Esophagus muscularis mucosa (tissue), 4 donors: Measurements from ENCODE around the gene CYB5RL. TPM values are rescaled to one million over a fixed set of nuclear protein-coding genes. Genes with fewer than 3 reads are reported as not detected.
"Not testable (repeated sequence)": the region's sequence is repeated elsewhere in the genome, so short reads cannot be mapped to it uniquely, and the experiment has no call there.

Experiments used
- DNase-seq: peaks from one replicate; pipeline ENCODE4 v3.0.0-alpha.2; 2017; ENCODE audit errors: extremely low spot score
- H3K27ac ChIP-seq, 4 donors: fragments of 200-600 bp; sonication (generic); replicated peaks in 1 of 4; 1 replicate in 3 of 4; 2 replicates in 1 of 4; pipeline ENCODE4 v1.5.1; 2016 to 2019; ENCODE audit warnings: mild to moderate bottlenecking in 1 of 4
- H3K27me3 ChIP-seq, 4 donors: fragments of 200-600 bp; sonication (generic); one replicate each; pipeline versions ENCODE4 v1.5.1 to v1.6.0; 2016 to 2019
- H3K36me3 ChIP-seq, 4 donors: fragments of 200-600 bp; sonication (generic); one replicate each; pipeline ENCODE4 v1.5.1; 2016 to 2019
- H3K4me1 ChIP-seq, 4 donors: fragments of 200-600 bp; sonication (generic); one replicate each; pipeline ENCODE4 v1.5.1; 2016 to 2019
- H3K4me3 ChIP-seq, 4 donors: fragments of 200-600 bp; sonication (generic); 1 replicate in 2 of 4; 2 replicates in 2 of 4; pipeline ENCODE4 v1.5.1; 2016 to 2019; ENCODE audit warnings: mild to moderate bottlenecking in 4 of 4, moderate library complexity in 1 of 4
- H3K9me3 ChIP-seq, 4 donors: fragments of 200-600 bp; sonication (generic); 1 replicate in 3 of 4; 2 replicates in 1 of 4; pipeline ENCODE4 v1.5.1; 2016 to 2019
- CTCF ChIP-seq, 3 experiments: fragments of 200-600 bp in 2 of 3; fragments of 450-650 bp in 1 of 3; sonication (generic) in 2 of 3; IDR thresholded peaks; one replicate each; pipeline ENCODE4 v1.5.1; 2017 to 2019; ENCODE audit warnings: antibody characterized with exemption in 3 of 3, mild to moderate bottlenecking in 2 of 3, moderate library complexity in 1 of 3
- EP300 ChIP-seq: sonication (generic); formaldehyde crosslinking; IDR thresholded peaks from one replicate; pipeline ENCODE4 v1.6.1; 2017; ENCODE audit warnings: antibody characterized with exemption
- POLR2A ChIP-seq: fragments of 450-650 bp; IDR thresholded peaks from one replicate; pipeline ENCODE4 v1.6.1; 2017; ENCODE audit warnings: antibody characterized with exemption, moderate library complexity, mild to moderate bottlenecking, low read depth
- POLR2AphosphoS5 ChIP-seq, 2 donors: sonication (generic); formaldehyde crosslinking; IDR thresholded peaks; one replicate each; pipeline ENCODE4 v1.6.1; 2017; ENCODE audit warnings: antibody characterized with exemption in 2 of 2
- WGBS: methylation state at CpG from one replicate; pipeline ENCODE4 v1.1.5; 2018; 5-methylcytosine and 5-hydroxymethylcytosine counted together
- intact Hi-C: fragments of 100-400 bp; cut with DNase I; formaldehyde crosslinking; loops from one replicate; pipeline ENCODE4 v1.15.1; 2023
- total RNA-seq, 4 donors: library from RNA; depleted of rRNA; stranded (reverse); fragments of >200 nt; gene quantifications; one replicate each; pipeline versions ENCODE4 v1.1.0 to v1.2.1, GENCODE V29; 2016

The CYB5RL gene
- total RNA-seq, 4 donors from 2014 or later, result 3.6 to 6.1 (median 3.9) TPM

DNA sequence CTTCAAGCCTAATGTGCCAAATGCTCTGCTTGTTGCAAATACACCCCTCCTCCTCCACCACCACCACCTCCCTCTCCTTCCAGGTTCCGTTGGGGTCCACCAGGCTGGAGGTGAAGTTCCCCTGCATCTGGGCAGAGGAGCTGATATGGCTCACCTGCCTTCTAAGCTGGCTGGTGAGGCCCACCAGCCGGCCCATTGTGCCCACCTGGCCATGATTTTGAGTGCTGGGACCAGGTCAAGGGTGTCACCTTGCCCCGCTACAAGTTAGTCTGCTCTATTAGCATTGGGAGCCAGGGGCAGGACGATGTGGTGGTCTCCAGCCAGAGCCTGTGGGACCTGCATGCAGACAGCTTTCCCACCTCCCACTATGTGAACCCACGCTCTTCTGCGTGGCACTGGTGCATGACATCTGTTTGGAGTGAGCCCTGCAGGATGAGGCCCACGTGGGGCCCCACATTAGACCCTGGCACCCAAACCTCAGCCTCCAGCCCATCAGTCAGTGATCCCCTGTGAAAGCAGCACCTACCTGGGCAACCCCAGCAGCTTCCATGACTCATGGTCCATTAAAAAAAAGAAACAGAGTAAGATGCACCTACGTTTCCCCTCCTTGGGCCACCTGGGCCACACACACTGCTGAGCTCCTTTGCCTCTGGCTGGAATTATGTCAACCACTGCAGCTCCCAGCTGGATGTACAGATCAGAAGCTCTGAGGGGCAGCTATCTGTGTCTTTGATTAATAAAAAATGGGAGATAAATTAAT, 31.4 kb downstream of the CYB5RL start:
- Histone ChIP-seq H3K27ac (no peak overlapping the region), H3K36me3 (peaks cover 0 to 4% (median 0%) of the 10 kb centered on the region in 4 donors), H3K27me3 (no peaks in the 10 kb centered on the region), H3K9me3 (no peaks in the 10 kb centered on the region), H3K4me3 (no peak overlapping the region), H3K4me1 (no peaks in the 10 kb centered on the region)
- DNase-seq, result no peak
- intact Hi-C loops, result no loop called here
- no peak for TF ChIP-seq EP300
- TF ChIP-seq CTCF (IDR thresholded peaks at IDR 0.05), result no peak
- TF ChIP-seq POLR2AphosphoS5 (IDR thresholded peaks at IDR 0.05), result no peak
- TF ChIP-seq POLR2A, result no peak
- 76% methylated on average over 1 of the region's 8 CpGs for WGBS

GRCh38 chr1:54167422-54168139, 32.2 kb downstream of the CYB5RL start:
- WGBS, result 87% methylated on average over 9 of the region's 9 CpGs
- Histone ChIP-seq H3K9me3 (no peaks in the 10 kb centered on the region), H3K27me3 (no peaks in the 10 kb centered on the region), H3K4me1 (no peaks in the 10 kb centered on the region), H3K4me3 (no peak overlapping the region), H3K27ac (no peak overlapping the region), H3K36me3 (peaks cover 0 to under 1% (median 0%) of the 10 kb centered on the region in 4 donors)
- intact Hi-C loops, result no loop called here
- no peak for TF ChIP-seq POLR2AphosphoS5 (IDR thresholded peaks at IDR 0.05)
- TF ChIP-seq POLR2A, result no peak
- TF ChIP-seq EP300, result no peak
- no peak for TF ChIP-seq CTCF (IDR thresholded peaks at IDR 0.05)
- no peak for DNase-seq

DNA sequence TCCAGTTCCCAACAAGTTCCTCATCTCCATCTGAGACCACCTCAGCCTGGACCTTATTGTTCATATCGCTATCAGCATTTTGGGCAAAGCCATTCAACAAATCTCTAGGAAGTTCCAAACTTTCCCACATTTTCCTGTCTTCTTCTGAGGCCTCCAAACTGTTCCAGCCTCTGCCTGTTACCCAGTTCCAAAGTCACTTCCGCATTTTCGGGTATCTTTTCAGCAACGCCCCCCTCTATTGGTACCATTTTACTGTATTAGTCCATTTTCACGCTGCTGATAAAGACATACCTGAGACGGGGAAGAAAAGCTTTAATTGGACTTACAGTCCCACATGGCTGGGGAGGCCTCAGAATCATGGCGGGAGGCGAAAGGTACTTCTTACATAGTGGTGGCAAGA, 33.5 kb downstream of the CYB5RL start:
- H3K4me3 ChIP-seq, H3K36me3 ChIP-seq, H3K27ac ChIP-seq, DNase-seq, H3K9me3 ChIP-seq, intact Hi-C loops, H3K4me1 ChIP-seq, H3K27me3 ChIP-seq: not testable (repeated sequence)
- 97% methylated on average over 8 of the region's 8 CpGs for WGBS

DNA sequence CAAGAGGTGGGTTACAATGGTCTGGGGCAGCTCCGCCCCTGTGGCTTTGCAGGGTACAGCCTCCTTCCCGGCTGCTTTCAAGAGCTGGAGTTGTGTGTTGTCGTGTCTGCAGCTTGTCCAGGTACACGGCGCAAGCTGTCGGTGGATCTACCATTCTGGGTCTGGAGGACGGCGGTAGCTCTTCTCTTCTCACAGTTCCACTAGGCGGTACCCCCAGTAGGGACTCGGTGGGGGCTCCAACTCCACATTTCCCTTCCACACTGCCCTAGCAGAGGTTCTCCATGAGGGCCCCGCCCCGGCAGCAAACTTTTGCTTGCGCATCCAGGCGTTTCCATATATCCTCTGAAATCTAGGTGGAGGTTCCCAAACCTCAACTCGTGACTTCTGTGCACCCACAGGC, 34.7 kb downstream of the CYB5RL start:
- WGBS, result 94% methylated on average over 14 of the region's 15 CpGs
- Histone ChIP-seq H3K4me1 (no peaks in the 10 kb centered on the region), H3K27me3 (no peaks in the 10 kb centered on the region), H3K9me3 (no peaks in the 10 kb centered on the region), H3K36me3 (no peaks in the 10 kb centered on the region), H3K4me3 (no peak overlapping the region), H3K27ac (no peak overlapping the region)
- no peak for DNase-seq
- intact Hi-C loops, result no loop called here
- TF ChIP-seq EP300 (no peak), POLR2A (no peak), CTCF (IDR thresholded peaks at IDR 0.05) (no peak), POLR2AphosphoS5 (IDR thresholded peaks at IDR 0.05) (no peak)

- no peak overlapping the region for H3K27ac ChIP-seq
- TF ChIP-seq POLR2A (no peak), EP300 (no peak), CTCF (IDR thresholded peaks at IDR 0.05) (no peak), POLR2AphosphoS5 (IDR thresholded peaks at IDR 0.05) (no peak)
- no peak overlapping the region for H3K4me3 ChIP-seq
- 94% methylated on average over 5 of the region's 5 CpGs for WGBS
- no peaks in the 10 kb centered on the region for H3K4me1 ChIP-seq
- H3K9me3 ChIP-seq, result no peaks in the 10 kb centered on the region
- no peaks in the 10 kb centered on the region for H3K36me3 ChIP-seq
- DNase-seq, result no peak
- intact Hi-C loops, result no loop called here
- no peaks in the 10 kb centered on the region for H3K27me3 ChIP-seq
Observed at GRCh38 chr1:54163573-54163972, 36.3 kb downstream of the CYB5RL start.
